Brain microvascular endothelial cell (primary cell): Measurements from ENCODE around the gene UGT1A10.
"Not testable (repeated sequence)": the region's sequence is repeated elsewhere in the genome, so short reads cannot be mapped to it uniquely, and the experiment has no call there.

Experiments used
- DNase-seq: peaks from one replicate; pipeline ENCODE4 v3.0.0-alpha.2; 2020
- H3K27ac ChIP-seq: fragments of 250-450 bp; sonication (Bioruptor Pico); 2 replicates; pipeline ENCODE4 v1.5.1; 2020; ENCODE audit warnings: mild to moderate bottlenecking, moderate library complexity
- H3K27me3 ChIP-seq: fragments of 250-450 bp; sonication (Bioruptor Pico); replicated peaks from 2 replicates; pipeline ENCODE4 v1.5.1; 2020; ENCODE audit warnings: mild to moderate bottlenecking
- H3K36me3 ChIP-seq: fragments of 250-450 bp; sonication (Bioruptor Pico); replicated peaks from 2 replicates; pipeline ENCODE4 v1.5.1; 2020; ENCODE audit warnings: mild to moderate bottlenecking
- H3K4me3 ChIP-seq: 2 replicates; pipeline ENCODE4 v1.5.1; 2011; ENCODE audit warnings: low read depth, mild to moderate bottlenecking, control low read depth, low read length, moderate library complexity
- in situ Hi-C: cut with HindIII; loops from 2 replicates; pipeline ENCODE4 v1.10.0; 2017; ENCODE audit warnings: low sequenced_read_pairs, low pct_ligation_motif_present
- TF ChIP-seq, protein P1 (sequence below): IDR thresholded peaks from 2 replicates; pipeline ENCODE4 v1.5.1; 2011; ENCODE audit warnings: low read depth, mild to moderate bottlenecking, moderate library complexity, low read length, control low read depth, inconsistent platforms; ENCODE audit errors: missing control alignments

The UGT1A10 gene

DNA sequence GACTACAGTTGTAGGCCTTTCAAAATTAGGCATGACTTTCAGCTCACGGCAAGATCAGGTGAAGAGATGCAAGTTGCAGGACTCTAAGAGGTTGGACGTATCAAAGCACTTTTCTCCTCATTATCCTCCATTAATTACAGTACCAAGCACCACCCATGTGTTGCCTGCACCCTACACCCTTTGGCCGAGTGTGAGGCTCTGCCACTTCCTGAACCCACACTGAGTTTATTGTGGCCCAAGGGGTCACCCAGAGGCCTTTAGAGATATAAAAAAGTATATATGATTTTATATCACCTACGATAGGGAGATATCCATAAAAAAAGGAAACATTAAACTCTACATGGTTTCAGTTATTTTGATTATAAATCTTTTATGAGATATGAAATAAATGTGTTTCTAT, 16.0 kb upstream of the UGT1A10 start:
- in situ Hi-C loops, result no loop called here
- DNase-seq, result no peak
- TF ChIP-seq, protein P1, sequence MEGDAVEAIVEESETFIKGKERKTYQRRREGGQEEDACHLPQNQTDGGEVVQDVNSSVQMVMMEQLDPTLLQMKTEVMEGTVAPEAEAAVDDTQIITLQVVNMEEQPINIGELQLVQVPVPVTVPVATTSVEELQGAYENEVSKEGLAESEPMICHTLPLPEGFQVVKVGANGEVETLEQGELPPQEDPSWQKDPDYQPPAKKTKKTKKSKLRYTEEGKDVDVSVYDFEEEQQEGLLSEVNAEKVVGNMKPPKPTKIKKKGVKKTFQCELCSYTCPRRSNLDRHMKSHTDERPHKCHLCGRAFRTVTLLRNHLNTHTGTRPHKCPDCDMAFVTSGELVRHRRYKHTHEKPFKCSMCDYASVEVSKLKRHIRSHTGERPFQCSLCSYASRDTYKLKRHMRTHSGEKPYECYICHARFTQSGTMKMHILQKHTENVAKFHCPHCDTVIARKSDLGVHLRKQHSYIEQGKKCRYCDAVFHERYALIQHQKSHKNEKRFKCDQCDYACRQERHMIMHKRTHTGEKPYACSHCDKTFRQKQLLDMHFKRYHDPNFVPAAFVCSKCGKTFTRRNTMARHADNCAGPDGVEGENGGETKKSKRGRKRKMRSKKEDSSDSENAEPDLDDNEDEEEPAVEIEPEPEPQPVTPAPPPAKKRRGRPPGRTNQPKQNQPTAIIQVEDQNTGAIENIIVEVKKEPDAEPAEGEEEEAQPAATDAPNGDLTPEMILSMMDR, result no peak
- Histone ChIP-seq H3K27ac (no peak overlapping the region), H3K27me3 (no peaks in the 10 kb centered on the region), H3K4me3 (no peak overlapping the region), H3K36me3 (no peaks in the 10 kb centered on the region)

DNA sequence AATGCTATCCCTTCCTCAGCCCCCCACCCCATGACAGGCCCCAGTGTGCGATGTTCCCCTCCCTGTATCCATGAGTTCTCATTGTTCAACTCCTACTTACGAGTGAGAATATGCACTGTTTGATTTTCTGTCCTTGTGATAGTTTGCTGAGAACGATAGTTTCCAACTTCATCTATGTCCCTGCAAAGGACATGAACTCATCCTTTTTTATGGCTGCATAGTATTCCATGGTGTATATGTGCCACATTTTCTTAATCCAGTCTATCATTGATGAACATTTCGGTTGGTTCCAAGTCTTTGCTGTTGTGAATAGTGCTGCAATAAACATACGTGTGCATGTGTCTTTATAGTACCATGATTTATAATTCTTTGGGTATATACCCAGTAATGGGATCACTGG, 14.4 kb upstream of the UGT1A10 start:
- H3K4me3 ChIP-seq, in situ Hi-C loops, H3K36me3 ChIP-seq, DNase-seq, H3K27me3 ChIP-seq, H3K27ac ChIP-seq: not testable (repeated sequence)

DNA sequence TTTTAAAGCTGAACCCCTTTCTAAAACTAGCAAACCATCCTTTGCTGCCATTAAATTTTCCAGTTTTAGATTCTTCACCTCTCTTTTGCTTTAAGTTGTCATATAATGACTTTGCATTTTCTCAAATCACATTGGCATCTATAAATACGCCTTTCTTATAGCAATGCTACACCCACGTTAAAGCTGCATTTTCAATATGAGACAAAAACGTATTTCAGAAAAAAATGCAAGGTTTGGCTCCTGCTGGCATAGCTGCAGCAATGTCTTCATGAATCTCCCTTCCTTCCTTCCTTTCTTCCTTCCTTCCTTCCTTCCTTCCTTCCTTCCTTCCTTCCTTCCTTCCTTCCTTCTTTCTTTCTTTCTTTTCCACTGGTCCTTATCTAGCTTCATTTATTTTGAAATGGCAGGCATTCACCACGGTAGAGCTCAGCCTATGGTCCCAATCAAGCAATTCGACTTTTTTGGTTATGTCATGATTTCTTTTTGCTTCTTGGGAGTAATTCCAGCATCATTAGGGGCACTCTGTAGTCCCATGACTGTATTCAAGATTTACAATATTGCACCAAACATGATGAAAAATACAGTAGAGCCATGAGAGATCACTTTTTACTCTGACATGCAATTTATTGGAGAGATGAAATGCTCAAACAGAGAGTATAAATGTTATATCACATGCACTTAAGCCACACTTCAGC, 8.8 kb upstream of the UGT1A10 start:
- no peak for DNase-seq
- no peaks in the 10 kb centered on the region for H3K36me3 ChIP-seq
- TF ChIP-seq, protein P1, result no peak
- no peak overlapping the region for H3K4me3 ChIP-seq
- no peaks in the 10 kb centered on the region for H3K27me3 ChIP-seq
- in situ Hi-C loops, result no loop called here
- no peak overlapping the region for H3K27ac ChIP-seq

DNA sequence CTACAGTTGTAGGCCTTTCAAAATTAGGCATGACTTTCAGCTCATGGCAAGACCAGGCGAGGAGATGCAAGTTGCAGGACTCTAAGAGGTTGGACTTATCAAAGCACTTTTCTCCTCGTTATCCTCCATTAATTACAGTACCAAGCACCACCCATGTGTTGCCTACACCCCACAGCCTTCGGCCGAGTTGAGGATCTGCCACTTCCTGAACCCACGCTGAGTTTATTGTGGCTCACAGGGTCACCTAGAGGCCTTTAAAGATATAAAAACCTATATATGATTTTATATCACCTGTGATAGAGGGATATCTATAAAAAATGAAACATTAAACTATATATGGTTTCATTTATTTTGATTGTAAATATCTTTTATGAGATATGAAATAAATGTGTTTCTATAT, 2.6 kb downstream of the UGT1A10 start:
- Histone ChIP-seq H3K36me3 (no peaks in the 10 kb centered on the region), H3K27me3 (no peaks in the 10 kb centered on the region), H3K4me3 (no peak overlapping the region), H3K27ac (no peak overlapping the region)
- DNase-seq, result no peak
- in situ Hi-C loops, result no loop called here
- TF ChIP-seq, protein P1, result no peak

DNA sequence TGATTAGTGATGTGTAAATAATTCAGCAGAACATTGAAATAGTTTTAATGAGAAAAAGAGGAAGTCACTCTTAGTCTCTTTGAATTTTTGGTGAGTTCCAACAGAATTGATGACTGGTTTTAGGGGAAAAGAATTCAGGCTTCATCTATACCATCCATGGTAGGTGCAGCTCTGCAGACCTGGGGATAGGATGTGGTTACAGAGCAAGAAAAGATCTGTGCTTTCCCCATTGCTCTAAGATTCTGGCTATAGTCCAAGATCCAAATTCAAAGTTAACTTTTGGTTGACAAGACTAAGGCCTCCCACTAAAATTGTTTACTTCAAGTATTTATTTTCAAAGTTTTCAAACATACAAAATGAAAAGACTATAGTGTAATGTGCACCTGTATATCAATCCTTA, 3.6 kb downstream of the UGT1A10 start:
- no peak for DNase-seq
- no peak overlapping the region for H3K4me3 ChIP-seq
- H3K27me3 ChIP-seq, result no peaks in the 10 kb centered on the region
- in situ Hi-C loops, result no loop called here
- TF ChIP-seq, protein P1, result no peak
- no peak overlapping the region for H3K27ac ChIP-seq
- H3K36me3 ChIP-seq, result no peaks in the 10 kb centered on the region

DNA sequence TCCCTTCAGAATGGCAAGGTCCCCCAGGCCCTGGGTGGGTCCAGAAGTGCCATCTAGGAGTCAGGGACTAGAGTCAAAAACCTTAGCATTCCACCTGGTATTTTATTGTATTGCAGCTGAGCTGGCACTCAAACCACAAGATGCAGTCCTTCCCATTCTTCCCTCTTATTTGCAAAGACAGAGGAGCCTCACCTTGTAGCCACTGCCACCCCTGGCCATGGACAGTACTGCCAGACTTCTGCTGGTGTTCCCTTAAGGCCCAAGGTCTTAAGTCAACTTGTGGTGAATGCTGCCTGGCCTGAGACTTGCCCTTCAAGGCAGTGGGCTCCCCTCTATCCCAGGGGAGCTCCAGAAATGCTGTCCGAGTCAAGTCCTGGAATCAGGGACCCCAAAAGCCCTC, 6.9 kb downstream of the UGT1A10 start:
- Histone ChIP-seq H3K27me3 (no peaks in the 10 kb centered on the region), H3K4me3 (no peak overlapping the region), H3K27ac (no peak overlapping the region), H3K36me3 (no peaks in the 10 kb centered on the region)
- TF ChIP-seq, protein P1, result peak; percentile 55
- in situ Hi-C loops, result no loop called here
- DNase-seq, result no peak

DNA sequence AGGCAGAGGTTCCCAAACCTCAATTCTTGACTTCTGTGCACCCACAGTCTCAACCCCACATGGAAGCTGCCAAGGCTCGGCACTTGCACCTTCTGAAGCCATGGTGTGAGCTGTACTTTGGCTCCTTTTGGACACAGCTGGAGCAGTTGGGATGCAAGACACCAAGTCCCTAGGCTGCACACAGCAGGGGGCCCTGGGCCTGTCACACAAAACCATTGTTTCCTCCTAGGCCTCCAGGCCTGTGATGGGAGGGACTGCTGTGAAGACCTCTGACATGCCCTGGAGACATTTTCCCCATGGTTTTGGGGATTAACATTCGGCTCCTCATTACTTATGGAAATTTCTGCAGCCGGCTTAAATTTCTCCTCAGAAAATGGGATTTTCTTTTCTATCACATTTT, 9.8 kb downstream of the UGT1A10 start:
- H3K36me3 ChIP-seq, H3K27me3 ChIP-seq, H3K4me3 ChIP-seq, H3K27ac ChIP-seq, DNase-seq, in situ Hi-C loops: not testable (repeated sequence)
